Measurements from ENCODE around the gene GRK6. TPM values are rescaled to one million over a fixed set of nuclear protein-coding genes. Genes with fewer than 3 reads are reported as not detected.
A peak's percentile ranks its signal among the peaks of the same experiment; 100 is the strongest.

The GRK6 gene
- 75.2 TPM for total RNA-seq

DNA sequence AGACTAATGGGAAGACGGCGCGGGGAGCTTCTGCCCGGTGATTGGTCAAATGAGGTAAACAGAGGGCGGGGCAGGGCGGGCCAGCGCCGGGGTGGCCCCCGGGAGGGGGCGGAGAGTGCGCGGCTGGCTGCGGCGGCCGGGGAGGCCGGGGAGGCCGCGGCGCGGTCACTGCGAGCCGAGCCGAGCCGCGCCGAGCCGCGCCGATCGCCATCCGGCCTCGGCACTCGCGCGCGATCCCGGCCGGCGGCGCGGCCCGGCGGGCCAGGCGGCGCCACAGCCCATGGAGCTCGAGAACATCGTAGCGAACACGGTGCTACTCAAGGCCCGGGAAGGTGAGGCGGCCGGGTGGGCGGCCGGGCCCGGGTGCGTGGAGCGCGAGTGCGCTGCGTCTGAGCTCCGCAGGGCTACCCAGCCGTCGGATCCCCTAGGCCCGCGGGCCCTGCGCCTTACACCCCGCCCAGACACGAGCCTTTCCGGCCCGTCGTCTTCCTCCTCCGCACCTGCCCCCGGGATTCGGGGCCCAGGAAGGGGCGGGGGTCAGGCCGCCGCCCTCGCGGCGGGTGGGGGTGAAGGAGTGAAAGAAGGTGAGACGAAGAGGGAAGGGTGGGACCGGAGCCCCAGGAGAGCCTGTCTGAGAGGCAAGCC is at the start of gene GRK6:
Gene GRK6, plus strand, starts transcription at position 111 of the 645 bp plus-strand sequence. Its CDS starts 170 bp downstream, at position 281.
- peak within 1 kb of the TSS; percentile 60 for H3K4me3 ChIP-seq (ENCODE audit: low read length)

GRCh38 chr5:177377851-177378776 is 48.4 kb upstream of the GRK6 start:
- Histone ChIP-seq H3K27me3 (ENCODE audit: insufficient read depth, low read length) (no peaks in the 10 kb centered on the region), H3K4me3 (ENCODE audit: low read length) (no peak overlapping the region), H3K4me1 (ENCODE audit: insufficient read depth, low read length) (peaks cover 10% of the 10 kb centered on the region), H3K9me3 (ENCODE audit: low read depth, low read length) (no peaks in the 10 kb centered on the region)

More for the DNA sequence above, at the start of gene GRK6:
- H3K9me3 ChIP-seq (ENCODE audit: low read depth, low read length), result no peaks in the 10 kb centered on the region
- peaks cover 58% of the 10 kb centered on the region for H3K4me1 ChIP-seq (ENCODE audit: insufficient read depth, low read length)
- H3K27me3 ChIP-seq (ENCODE audit: insufficient read depth, low read length), result no peaks in the 10 kb centered on the region

- H3K9me3 ChIP-seq (ENCODE audit: low read depth, low read length), result no peaks in the 10 kb centered on the region
- H3K4me3 ChIP-seq (ENCODE audit: low read length), result no peak overlapping the region
- no peaks in the 10 kb centered on the region for H3K27me3 ChIP-seq (ENCODE audit: insufficient read depth, low read length)
- no peaks in the 10 kb centered on the region for H3K4me1 ChIP-seq (ENCODE audit: insufficient read depth, low read length)
These were observed 47.3 kb upstream of the GRK6 start for GRCh38 chr5:177378884-177379883.

GRCh38 chr5:177380805-177381126 is 45.7 kb upstream of the GRK6 start:
- Histone ChIP-seq H3K4me3 (ENCODE audit: low read length) (no peak overlapping the region), H3K4me1 (ENCODE audit: insufficient read depth, low read length) (peaks cover 8% of the 10 kb centered on the region), H3K27me3 (ENCODE audit: insufficient read depth, low read length) (no peaks in the 10 kb centered on the region), H3K9me3 (ENCODE audit: low read depth, low read length) (no peaks in the 10 kb centered on the region)

DNA sequence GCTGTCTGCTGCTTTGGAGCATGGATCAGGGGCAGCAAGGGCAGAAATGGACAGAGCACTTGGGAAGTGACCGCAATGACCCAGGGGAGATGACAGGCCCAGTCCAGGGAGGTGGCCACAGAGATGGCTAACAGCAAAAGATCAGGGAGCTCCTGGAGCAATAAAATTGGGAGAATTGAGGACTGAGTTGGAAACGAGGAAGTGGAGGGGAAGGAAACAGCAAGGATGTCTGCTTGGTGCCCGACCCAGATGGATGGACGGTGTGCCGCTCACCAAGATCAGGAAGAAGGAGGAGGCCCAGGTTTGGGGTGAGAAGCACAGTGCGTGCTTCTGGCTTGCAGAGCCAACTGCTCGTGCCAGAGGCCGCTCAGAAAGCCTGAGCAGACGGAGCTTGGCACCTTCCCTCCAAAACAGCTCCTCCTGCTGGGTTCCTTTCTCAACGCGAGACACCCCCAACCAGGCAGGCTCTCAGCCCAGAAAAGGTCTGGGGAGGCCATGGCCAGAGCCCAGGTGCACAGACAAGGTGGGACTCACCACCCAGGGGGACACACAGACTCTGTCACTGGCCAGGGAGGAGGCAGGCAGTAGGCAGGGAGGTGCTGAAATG is 44.0 kb upstream of the GRK6 start:
- H3K9me3 ChIP-seq (ENCODE audit: low read depth, low read length), result no peaks in the 10 kb centered on the region
- peaks cover 9% of the 10 kb centered on the region for H3K4me1 ChIP-seq (ENCODE audit: insufficient read depth, low read length)
- no peak overlapping the region for H3K4me3 ChIP-seq (ENCODE audit: low read length)
- no peaks in the 10 kb centered on the region for H3K27me3 ChIP-seq (ENCODE audit: insufficient read depth, low read length)

- Histone ChIP-seq H3K4me3 (ENCODE audit: low read length) (no peak overlapping the region), H3K27me3 (ENCODE audit: insufficient read depth, low read length) (no peaks in the 10 kb centered on the region), H3K4me1 (ENCODE audit: insufficient read depth, low read length) (peaks cover 12% of the 10 kb centered on the region), H3K9me3 (ENCODE audit: low read depth, low read length) (no peaks in the 10 kb centered on the region)
These were observed 43.3 kb upstream of the GRK6 start for GRCh38 chr5:177383181-177383580.

- Histone ChIP-seq H3K4me3 (ENCODE audit: low read length) (no peak within 1 kb of the TSS), H3K4me1 (ENCODE audit: insufficient read depth, low read length) (peaks cover 22% of the 10 kb centered on the region), H3K9me3 (ENCODE audit: low read depth, low read length) (no peaks in the 10 kb centered on the region), H3K27me3 (ENCODE audit: insufficient read depth, low read length) (no peaks in the 10 kb centered on the region)
These were observed 42.3 kb upstream of the GRK6 start, which contains the start of gene SLC34A1 for GRCh38 chr5:177384134-177384533. SLC34A1 (plus strand) TSS chr5:177384434; CDS start chr5:177385742, 1,308 bp downstream.

GRCh38 chr5:177385720-177386119 is 40.8 kb upstream of the GRK6 start:
- peaks cover 38% of the 10 kb centered on the region for H3K4me1 ChIP-seq (ENCODE audit: insufficient read depth, low read length)
- H3K4me3 ChIP-seq (ENCODE audit: low read length), result no peak overlapping the region
- H3K9me3 ChIP-seq (ENCODE audit: low read depth, low read length), result no peaks in the 10 kb centered on the region
- no peaks in the 10 kb centered on the region for H3K27me3 ChIP-seq (ENCODE audit: insufficient read depth, low read length)

GRCh38 chr5:177386542-177386941 is 39.9 kb upstream of the GRK6 start:
- Histone ChIP-seq H3K9me3 (ENCODE audit: low read depth, low read length) (no peaks in the 10 kb centered on the region), H3K4me1 (ENCODE audit: insufficient read depth, low read length) (peaks cover 40% of the 10 kb centered on the region), H3K27me3 (ENCODE audit: insufficient read depth, low read length) (no peaks in the 10 kb centered on the region), H3K4me3 (ENCODE audit: low read length) (no peak overlapping the region)

GRCh38 chr5:177387405-177387804 is 39.1 kb upstream of the GRK6 start:
- Histone ChIP-seq H3K9me3 (ENCODE audit: low read depth, low read length) (no peaks in the 10 kb centered on the region), H3K4me1 (ENCODE audit: insufficient read depth, low read length) (peaks cover 40% of the 10 kb centered on the region), H3K27me3 (ENCODE audit: insufficient read depth, low read length) (no peaks in the 10 kb centered on the region), H3K4me3 (ENCODE audit: low read length) (no peak overlapping the region)

DNA sequence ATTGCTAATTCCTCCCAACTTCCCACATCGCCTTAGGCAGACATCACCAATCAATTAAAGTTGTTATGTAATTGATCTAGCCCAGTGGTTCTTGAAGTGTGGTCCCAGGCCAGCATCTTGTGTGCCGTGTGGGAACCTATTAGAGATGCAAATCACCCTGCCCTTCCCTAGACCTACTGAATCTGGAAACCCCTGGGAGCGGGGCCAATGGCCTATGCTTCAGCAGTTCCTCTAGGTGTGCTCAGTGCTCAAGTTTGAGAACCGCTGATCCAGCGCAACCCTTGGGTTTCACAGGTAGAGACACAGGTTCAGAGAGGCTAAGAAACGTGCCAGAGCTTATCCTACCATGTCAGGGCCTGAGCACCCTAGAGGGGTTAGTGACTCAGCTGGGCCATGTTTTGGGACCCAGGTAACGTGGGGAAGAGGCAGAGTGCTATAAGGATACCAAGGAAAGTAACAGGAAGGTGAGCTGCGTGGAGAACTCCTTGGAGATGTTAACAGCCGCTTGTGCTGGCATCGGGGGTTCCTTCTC is 37.9 kb upstream of the GRK6 start:
- Histone ChIP-seq H3K4me1 (ENCODE audit: insufficient read depth, low read length) (peaks cover 51% of the 10 kb centered on the region), H3K4me3 (ENCODE audit: low read length) (no peak overlapping the region), H3K9me3 (ENCODE audit: low read depth, low read length) (no peaks in the 10 kb centered on the region), H3K27me3 (ENCODE audit: insufficient read depth, low read length) (no peaks in the 10 kb centered on the region)

DNA sequence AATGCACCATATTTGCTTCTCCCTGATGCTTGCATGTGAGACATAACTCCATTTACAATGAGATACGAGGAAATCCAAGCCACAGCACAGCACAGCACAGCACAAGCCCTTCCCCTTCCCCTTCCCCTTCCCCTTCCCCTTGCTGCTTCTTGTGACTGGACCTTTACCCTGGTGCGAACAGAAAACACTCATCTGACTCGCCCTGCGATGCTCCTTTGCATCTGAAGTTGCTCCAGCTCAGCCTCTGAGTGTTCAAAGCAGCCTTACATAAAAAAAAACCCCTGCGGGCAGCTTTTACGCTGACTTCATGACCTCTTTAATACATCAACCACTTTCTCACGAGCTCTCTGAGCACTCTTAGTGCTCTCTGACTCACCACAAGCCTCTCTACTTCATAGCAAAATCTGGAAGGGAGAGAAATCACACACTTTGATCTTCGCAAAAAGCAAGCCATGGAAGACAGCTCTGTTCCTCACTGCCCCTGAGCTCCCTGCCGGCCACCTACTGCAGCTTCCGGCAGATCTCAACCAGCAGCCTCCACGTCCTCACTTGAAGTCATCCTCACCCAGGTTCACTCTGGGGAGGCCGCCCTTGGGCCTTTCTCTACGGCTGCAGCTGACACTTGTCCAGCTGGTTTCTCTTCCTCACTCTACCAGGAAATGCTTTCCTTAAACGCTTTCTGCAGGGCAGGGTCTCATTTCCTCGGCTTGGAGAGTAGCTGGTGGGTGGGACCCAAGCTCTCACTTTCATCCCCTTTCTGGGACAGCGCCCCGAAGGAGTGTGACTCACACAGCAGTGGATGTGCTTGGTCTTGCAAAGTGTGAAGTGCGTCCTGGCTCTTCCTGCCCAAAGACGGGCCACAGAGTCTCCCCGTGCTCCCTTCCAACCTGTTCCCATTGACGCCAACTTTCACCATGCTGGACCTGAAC is 37.0 kb upstream of the GRK6 start:
- H3K4me1 ChIP-seq (ENCODE audit: insufficient read depth, low read length), result peaks cover 57% of the 10 kb centered on the region
- H3K27me3 ChIP-seq (ENCODE audit: insufficient read depth, low read length), result no peaks in the 10 kb centered on the region
- H3K4me3 ChIP-seq (ENCODE audit: low read length), result no peak overlapping the region
- no peaks in the 10 kb centered on the region for H3K9me3 ChIP-seq (ENCODE audit: low read depth, low read length)

Data from mononuclear cell (primary cell).